ENCODE results near the gene GRM5.

Gene GRM5

DNA sequence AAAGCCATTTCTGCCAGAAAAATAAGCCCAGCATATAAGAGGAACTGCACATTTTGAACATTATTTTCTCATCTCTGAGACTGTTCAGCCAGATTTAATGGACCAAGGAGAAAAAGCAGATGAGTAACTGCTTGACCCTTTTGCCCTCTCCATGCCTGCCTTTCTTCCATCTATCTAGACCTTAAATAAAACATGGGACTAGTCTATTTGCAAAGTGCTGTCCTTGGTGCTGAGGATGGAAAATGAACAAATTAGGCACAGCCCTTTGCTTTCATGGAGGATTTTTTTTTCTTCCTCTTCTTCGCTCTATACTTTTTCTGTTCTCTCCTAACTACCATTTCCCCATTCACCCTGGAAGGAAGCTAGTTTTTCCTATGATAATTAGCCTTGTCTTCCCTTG lies 361.3 kb downstream of the GRM5 start:
- DNase-seq (ENCODE audit: low read depth in 2 of 2): no peak

- no peak for DNase-seq (ENCODE audit: low read depth in 2 of 2)
Observed at GRCh38 chr11:88701816-88702215, 364.0 kb downstream of the GRM5 start.

GRCh38 chr11:88697139-88697538 lies 368.6 kb downstream of the GRM5 start:
- DNase-seq (ENCODE audit: low read depth in 2 of 2): no peak

GRCh38 chr11:88695689-88696414 lies 369.9 kb downstream of the GRM5 start:
- no peak for DNase-seq (ENCODE audit: low read depth in 2 of 2)

DNA sequence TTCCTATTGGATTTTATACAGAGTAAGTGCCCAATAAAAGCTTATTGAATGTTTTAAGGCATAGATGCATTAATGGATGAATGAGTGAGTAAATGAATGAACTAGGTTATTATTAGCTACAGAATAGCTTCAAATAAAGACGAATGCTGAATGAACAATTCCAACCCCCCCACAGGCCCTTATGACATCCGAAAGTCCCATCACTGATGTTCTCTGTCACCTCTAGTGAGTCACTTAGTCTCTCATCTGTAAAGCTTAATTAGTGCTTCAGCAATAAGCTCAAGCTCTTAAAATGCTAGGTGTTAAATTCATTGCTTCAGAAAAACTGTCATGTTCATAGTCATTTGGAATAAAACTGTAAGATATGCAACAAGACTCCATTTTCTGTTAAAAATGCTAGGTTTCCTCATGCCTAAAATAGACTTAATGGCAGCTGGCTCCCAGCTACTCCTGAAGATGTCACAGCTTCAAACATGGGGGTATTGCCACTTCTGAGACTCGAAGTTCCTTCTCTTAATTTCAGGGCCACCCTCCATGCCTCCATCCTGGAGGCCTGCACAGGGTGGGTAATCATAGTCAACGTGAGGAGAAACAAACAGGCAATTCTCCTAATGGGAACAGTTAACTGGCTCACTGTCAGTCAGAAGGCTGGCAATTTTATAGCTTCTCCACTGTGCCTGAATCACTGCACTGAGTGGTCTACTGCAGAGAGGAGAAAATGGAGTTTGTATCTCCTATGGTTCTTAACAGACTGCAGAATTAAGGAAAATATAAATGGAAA lies 373.3 kb downstream of the GRM5 start:
- no peak for DNase-seq (ENCODE audit: low read depth in 2 of 2)

DNA sequence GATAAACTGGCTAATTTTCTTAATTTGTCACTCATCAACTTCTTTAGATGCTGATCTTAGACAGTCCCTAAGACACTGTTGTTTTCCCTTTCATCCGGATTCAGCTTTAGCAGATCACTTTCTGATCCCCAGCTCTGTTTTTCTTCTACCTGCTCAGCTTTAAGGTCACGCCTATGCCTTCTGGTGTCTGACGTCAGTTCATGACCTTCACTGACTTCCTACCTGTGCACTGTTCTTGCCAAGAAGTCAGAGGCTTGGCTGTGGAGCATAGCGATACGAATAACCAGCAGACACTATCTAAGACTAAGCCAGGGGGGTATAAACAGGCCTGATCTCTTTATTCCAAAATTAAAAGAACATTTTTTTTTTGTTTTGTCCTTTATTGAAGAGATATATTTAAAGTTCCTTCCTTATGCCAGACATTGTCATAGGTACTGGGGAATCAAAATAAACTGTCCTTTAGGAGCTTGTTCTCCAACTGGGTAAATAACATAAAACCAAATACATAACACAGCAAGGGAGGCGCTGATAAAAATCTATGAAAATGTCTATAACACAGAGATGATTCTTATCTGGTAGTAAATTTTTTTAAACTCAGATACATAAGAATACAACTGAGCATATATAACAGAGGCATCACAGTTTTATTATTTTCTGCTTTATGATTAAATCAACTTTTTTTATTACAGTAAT lies 376.1 kb downstream of the GRM5 start:
- no peak for DNase-seq (ENCODE audit: low read depth in 2 of 2)

DNA sequence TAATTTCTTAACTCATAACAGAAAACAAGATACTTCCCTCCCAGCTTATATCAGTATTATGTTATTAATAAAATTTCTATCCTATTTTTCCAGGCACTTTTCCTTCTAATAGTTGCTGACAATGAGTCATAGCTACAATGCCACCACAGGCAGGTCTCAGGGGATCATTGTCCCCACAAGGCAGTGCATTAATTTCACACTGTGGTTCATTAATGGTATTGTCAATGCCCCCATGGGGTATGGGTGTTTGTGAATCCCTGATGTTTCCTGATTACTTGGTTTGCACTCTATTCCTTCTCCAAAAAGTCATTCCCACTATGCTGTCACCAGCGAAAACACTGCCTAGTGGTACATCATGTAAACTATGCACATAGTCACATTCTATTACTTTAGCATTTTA lies 382.8 kb downstream of the GRM5 start:
- no peak for DNase-seq (ENCODE audit: low read depth in 2 of 2)

DNA sequence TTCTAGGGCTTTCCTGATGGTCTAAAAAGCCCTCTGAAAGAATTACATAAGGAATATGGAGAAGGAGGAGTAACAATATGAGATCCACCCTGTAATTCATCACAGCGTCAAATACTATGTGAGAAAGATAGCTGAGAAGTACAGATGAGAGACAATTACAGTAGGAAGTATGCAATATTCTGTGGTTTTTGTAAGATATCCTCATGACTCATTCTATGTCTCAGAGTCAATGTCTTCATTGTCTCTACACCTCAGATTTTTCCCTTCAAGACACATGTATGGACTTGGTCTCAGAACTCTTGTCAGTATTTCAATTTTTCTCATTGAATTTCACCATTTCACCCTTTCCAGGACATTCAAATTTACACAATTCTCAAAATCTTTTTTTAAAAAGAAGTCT lies 385.0 kb downstream of the GRM5 start:
- DNase-seq (ENCODE audit: low read depth in 2 of 2): no peak

DNA sequence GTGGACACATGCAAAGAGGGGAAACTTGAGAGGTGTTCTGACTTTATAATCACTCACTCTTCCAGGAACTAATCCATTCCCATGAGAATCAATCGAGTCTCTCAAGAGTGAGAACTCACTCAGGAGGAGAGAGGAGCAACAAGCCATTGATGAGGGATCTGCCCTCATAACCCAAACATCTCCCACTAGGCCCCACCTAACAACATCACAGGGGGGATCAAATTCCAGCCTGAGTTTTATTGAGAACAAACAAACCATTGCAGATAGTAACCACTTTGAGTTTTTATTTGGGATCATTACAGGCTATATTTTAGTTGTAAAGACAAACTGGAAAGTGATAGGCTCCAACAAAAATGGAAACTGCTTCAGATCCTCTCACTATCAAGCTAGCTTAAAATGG lies 399.4 kb downstream of the GRM5 start:
- no peak for DNase-seq (ENCODE audit: low read depth in 2 of 2)

GRCh38 chr11:88657076-88657738 lies 408.6 kb downstream of the GRM5 start:
- DNase-seq (ENCODE audit: low read depth in 2 of 2): no peak

DNA sequence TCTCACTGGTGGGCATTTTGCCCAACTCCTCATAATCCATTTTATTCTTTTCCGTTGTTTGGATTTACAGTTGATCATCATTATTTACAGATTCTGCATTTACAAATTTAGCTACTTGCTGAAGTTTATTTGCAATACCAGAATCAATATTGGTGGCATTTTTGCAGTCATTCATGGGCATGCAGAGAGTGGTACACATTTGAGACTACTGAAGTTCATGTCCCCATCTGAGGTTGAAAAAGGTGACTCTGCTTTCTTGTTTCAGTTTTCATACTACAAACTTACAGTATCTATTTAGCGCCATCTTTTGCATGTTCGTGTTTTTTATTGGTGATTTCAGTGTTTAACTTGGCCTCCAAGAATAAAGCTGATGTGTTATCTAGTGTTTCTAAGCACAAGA lies 409.5 kb downstream of the GRM5 start:
- no peak for DNase-seq (ENCODE audit: low read depth in 2 of 2)

- DNase-seq (ENCODE audit: low read depth in 2 of 2): no peak
Observed at GRCh38 chr11:88655656-88656055, 410.1 kb downstream of the GRM5 start.

GRCh38 chr11:88655196-88655595 lies 410.6 kb downstream of the GRM5 start:
- no peak for DNase-seq (ENCODE audit: low read depth in 2 of 2)

GRCh38 chr11:88651556-88651955 lies 414.2 kb downstream of the GRM5 start:
- no peak for DNase-seq (ENCODE audit: low read depth in 2 of 2)

- DNase-seq (ENCODE audit: low read depth in 2 of 2): no peak
Observed at GRCh38 chr11:88644724-88645123, 421.1 kb downstream of the GRM5 start.

DNA sequence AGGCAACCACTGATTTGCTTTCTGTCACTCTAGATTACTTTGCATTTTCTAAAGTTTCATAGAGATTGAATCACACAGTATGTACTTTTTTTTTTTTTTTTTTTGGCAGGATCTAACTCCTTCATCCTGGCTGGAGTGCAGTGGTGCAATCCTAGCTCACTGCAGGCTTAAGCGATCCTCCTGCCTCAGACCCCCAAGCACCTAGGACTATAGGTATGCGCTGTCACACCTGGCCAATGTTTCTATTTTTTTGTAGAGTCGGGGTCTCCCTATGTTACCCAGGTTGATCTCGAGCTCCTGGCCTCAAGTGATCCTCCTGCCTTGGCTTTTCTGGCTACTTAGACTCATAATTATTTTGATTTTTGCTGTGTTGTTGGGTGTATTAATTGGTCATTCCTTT lies 433.6 kb downstream of the GRM5 start:
- no peak for DNase-seq (ENCODE audit: low read depth in 2 of 2)

DNA sequence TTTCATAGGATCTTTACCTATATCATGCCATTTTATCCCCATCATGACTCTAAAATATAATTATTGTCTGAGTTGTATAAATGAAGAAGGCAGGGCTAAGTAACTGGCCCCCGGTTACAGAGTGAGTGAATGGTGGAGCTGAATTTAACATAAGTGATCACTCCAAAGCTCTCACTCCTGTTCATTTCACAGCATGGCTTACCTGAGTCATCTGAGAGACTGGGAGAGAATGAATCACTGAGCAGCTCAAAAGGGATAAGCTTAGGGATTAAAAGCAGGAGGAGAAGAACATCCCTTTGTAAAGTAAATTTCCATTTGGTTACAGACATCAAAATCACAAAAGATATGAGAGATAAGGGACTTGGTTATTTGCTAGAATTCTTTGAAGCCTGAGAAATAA lies 434.3 kb downstream of the GRM5 start:
- DNase-seq (ENCODE audit: low read depth in 2 of 2): no peak

DNA sequence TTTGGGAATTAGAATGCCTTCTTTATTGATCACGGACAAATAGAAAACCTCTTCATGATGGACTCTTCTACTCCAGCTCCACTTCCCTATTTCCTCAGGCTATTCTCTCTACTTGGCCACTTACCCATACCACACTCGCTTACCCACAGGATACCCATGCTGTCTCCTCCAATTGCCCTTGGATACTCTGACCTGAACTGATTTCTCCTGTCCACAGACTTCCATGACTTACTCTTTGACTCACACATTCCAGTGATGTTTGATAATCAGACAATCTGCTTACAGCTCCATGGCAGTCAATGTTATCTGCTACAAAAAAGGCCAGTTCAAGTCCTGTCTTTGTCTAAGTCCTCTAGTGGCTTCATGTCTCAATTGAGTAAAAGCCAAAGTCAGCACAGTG lies 436.3 kb downstream of the GRM5 start:
- DNase-seq (ENCODE audit: low read depth in 2 of 2): no peak

DNA sequence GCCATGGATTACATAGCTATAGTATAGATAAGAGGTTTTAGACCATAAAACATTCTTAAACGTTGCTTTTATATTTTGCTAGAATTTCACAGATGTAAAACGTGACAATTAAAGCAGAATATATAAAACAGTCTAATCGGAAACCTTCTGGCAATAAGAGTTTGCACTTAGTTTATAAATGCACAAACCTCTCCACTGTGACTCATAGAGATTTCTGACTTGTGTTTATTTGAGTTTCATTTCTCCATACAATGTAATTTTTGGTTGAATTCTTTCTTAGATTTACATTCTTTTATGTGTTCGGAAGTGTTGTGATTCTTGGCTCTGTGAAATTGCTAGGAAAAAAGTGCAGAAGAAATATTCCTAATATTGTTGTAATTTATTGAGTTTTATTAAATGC lies 439.6 kb downstream of the GRM5 start:
- no peak for DNase-seq (ENCODE audit: low read depth in 2 of 2)

GRCh38 chr11:88623531-88623930 lies 442.3 kb downstream of the GRM5 start:
- no peak for DNase-seq (ENCODE audit: low read depth in 2 of 2)

GRCh38 chr11:88620568-88621130 lies 445.1 kb downstream of the GRM5 start:
- DNase-seq (ENCODE audit: low read depth in 2 of 2): no peak
